ENCODE results near the gene ITPR2. TPM values are rescaled to one million over a fixed set of nuclear protein-coding genes. Genes with fewer than 3 reads are reported as not detected.
A peak's percentile ranks its signal among the peaks of the same experiment; 100 is the strongest.

Gene ITPR2
- total and polyA plus RNA-seq, 2 of the 13 experiments (the other 11 are each of a cell fraction or from before 2014, with no cell fraction given), result 31.9 to 81.9 TPM

DNA sequence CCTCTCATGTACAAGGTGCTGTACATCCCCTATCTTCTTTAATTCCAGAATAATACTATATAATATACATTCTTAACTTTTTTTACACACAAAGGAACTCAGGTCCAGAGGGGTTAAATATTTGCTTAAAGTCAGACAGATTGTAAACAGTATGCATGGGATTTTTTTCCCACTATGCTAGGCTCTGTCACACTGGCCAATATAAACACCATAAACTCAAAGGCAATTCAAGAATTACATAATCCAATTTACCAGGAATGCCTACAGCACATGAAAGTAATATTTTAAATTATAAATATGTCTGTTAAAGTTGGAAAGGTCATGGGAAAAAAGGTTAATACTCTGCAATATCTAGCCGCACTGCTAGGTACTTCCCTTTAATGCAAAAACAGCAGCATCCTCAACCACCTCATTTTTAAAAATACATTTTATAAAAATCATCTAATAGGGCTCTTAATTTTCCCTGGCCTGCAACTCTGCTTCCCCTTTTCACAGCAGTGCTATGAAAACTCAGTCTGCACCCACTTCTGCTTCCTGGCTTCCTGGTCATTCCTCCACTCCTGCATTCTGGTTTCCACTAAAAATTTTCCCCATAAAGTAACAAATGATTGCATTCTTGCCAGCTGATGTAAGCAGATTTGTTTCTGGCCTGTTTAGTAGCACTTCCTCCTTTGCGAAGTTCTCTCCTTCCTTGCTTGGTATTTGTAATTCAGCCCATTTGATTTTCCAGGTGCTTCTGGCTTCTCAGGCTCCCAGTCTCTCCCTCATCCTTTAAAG lies 128.1 kb downstream of the ITPR2 start:
- no peak overlapping the region for H3K4me2 ChIP-seq (ENCODE audit: low read depth, low read length)
- H4K20me1 ChIP-seq (ENCODE audit: insufficient read depth, low read length), result no peaks in the 10 kb centered on the region
- intact Hi-C loops (cut with micrococcal nuclease; ENCODE audit: unreplicated experiment), result no loop called here
- no peak overlapping the region for H3K27ac ChIP-seq (ENCODE audit: extremely low read length, insufficient read depth, low read length)
- peaks cover 19% of the 10 kb centered on the region for H3K4me1 ChIP-seq (ENCODE audit: insufficient read depth, low read length)
- 95% methylated on average over 2 of the region's 2 CpGs for WGBS (ENCODE audit: low lambda C conversion rate)
- ATAC-seq, result no peak; the same call in 2 of the 3 replicates
- H3K9ac ChIP-seq (ENCODE audit: insufficient read depth, low read depth, low read length), result no peak overlapping the region
- no peak for FAIRE-seq
- CTCF ChIA-PET (ENCODE audit: low intra/inter-chr PET ratio, low total read pairs), result no interaction called here
- DNase-seq (ENCODE audit: low spot score), result peak; percentile 20
- POLR2A ChIA-PET, result no interaction called here
- no TSS peak for BruUV-seq (replicated peaks)
- H2AFZ ChIP-seq (ENCODE audit: low read length), result no peak overlapping the region
- H3K4me3 ChIP-seq (replicated peaks in 1 of 3; ENCODE audit: insufficient read depth in 1 of 3, low read depth in 2 of 3, low read length in 3 of 3), result no peak overlapping the region
- in situ Hi-C loops (cut with HindIII; ENCODE audit: extremely low pct_ligation_motif_present, low pct_unique_long_range_greater_than_20kb), result no loop called here
- H3K36me3 ChIP-seq (replicated peaks in 1 of 2; ENCODE audit: control insufficient read depth in 1 of 2, insufficient read depth in 2 of 2, low read length in 2 of 2), result peaks cover 5 to 53% of the 10 kb centered on the region in 2 experiments; a peak in 4 of 5 replicates
- H3K9me3 ChIP-seq (ENCODE audit: low read length), result no peaks in the 10 kb centered on the region
- H3K79me2 ChIP-seq (ENCODE audit: insufficient read depth, low read length), result no peaks in the 10 kb centered on the region
- H3K27me3 ChIP-seq (ENCODE audit: control insufficient read depth in 1 of 2, insufficient read depth in 2 of 2, low read length in 2 of 2), result no peaks in the 10 kb centered on the region
- 0 out of 2 replicates have a peak, but pooled peaks have one; percentile 67 for TF ChIP-seq MIXL1 (CRISPR knock-in tag; IDR thresholded peaks at IDR 0.05)
- TF ChIP-seq, protein P1, sequence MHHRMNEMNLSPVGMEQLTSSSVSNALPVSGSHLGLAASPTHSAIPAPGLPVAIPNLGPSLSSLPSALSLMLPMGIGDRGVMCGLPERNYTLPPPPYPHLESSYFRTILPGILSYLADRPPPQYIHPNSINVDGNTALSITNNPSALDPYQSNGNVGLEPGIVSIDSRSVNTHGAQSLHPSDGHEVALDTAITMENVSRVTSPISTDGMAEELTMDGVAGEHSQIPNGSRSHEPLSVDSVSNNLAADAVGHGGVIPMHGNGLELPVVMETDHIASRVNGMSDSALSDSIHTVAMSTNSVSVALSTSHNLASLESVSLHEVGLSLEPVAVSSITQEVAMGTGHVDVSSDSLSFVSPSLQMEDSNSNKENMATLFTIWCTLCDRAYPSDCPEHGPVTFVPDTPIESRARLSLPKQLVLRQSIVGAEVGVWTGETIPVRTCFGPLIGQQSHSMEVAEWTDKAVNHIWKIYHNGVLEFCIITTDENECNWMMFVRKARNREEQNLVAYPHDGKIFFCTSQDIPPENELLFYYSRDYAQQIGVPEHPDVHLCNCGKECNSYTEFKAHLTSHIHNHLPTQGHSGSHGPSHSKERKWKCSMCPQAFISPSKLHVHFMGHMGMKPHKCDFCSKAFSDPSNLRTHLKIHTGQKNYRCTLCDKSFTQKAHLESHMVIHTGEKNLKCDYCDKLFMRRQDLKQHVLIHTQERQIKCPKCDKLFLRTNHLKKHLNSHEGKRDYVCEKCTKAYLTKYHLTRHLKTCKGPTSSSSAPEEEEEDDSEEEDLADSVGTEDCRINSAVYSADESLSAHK (CRISPR knock-in tag; IDR thresholded peaks at IDR 0.05; ENCODE audit: borderline replicate concordance), result no peak
- TF ChIP-seq, protein P2, sequence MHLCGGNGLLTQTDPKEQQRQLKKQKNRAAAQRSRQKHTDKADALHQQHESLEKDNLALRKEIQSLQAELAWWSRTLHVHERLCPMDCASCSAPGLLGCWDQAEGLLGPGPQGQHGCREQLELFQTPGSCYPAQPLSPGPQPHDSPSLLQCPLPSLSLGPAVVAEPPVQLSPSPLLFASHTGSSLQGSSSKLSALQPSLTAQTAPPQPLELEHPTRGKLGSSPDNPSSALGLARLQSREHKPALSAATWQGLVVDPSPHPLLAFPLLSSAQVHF (CRISPR knock-in tag; IDR thresholded peaks at IDR 0.05), result no peak
- no peak for TF ChIP-seq MED8 (CRISPR knock-in tag; IDR thresholded peaks at IDR 0.05; ENCODE audit: insufficient replicate concordance)
- TF ChIP-seq, protein P3, sequence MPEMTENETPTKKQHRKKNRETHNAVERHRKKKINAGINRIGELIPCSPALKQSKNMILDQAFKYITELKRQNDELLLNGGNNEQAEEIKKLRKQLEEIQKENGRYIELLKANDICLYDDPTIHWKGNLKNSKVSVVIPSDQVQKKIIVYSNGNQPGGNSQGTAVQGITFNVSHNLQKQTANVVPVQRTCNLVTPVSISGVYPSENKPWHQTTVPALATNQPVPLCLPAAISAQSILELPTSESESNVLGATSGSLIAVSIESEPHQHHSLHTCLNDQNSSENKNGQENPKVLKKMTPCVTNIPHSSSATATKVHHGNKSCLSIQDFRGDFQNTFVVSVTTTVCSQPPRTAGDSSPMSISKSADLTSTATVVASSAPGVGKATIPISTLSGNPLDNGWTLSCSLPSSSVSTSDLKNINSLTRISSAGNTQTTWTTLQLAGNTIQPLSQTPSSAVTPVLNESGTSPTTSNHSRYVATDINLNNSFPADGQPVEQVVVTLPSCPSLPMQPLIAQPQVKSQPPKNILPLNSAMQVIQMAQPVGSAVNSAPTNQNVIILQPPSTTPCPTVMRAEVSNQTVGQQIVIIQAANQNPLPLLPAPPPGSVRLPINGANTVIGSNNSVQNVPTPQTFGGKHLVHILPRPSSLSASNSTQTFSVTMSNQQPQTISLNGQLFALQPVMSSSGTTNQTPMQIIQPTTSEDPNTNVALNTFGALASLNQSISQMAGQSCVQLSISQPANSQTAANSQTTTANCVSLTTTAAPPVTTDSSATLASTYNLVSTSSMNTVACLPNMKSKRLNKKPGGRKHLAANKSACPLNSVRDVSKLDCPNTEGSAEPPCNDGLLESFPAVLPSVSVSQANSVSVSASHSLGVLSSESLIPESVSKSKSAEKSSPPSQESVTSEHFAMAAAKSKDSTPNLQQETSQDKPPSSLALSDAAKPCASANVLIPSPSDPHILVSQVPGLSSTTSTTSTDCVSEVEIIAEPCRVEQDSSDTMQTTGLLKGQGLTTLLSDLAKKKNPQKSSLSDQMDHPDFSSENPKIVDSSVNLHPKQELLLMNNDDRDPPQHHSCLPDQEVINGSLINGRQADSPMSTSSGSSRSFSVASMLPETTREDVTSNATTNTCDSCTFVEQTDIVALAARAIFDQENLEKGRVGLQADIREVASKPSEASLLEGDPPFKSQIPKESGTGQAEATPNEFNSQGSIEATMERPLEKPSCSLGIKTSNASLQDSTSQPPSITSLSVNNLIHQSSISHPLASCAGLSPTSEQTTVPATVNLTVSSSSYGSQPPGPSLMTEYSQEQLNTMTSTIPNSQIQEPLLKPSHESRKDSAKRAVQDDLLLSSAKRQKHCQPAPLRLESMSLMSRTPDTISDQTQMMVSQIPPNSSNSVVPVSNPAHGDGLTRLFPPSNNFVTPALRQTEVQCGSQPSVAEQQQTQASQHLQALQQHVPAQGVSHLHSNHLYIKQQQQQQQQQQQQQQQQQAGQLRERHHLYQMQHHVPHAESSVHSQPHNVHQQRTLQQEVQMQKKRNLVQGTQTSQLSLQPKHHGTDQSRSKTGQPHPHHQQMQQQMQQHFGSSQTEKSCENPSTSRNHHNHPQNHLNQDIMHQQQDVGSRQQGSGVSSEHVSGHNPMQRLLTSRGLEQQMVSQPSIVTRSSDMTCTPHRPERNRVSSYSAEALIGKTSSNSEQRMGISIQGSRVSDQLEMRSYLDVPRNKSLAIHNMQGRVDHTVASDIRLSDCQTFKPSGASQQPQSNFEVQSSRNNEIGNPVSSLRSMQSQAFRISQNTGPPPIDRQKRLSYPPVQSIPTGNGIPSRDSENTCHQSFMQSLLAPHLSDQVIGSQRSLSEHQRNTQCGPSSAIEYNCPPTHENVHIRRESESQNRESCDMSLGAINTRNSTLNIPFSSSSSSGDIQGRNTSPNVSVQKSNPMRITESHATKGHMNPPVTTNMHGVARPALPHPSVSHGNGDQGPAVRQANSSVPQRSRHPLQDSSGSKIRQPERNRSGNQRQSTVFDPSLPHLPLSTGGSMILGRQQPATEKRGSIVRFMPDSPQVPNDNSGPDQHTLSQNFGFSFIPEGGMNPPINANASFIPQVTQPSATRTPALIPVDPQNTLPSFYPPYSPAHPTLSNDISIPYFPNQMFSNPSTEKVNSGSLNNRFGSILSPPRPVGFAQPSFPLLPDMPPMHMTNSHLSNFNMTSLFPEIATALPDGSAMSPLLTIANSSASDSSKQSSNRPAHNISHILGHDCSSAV (CRISPR knock-in tag; IDR thresholded peaks at IDR 0.05; ENCODE audit: borderline replicate concordance), result no peak
- no peak for TF ChIP-seq ZNF747 (CRISPR knock-in tag; IDR thresholded peaks at IDR 0.05; ENCODE audit: borderline replicate concordance)
- no peak for TF ChIP-seq FOXA1 (IDR thresholded peaks at IDR 0.05)
- TF ChIP-seq FOXA1 (CRISPR knock-in tag; IDR thresholded peaks at IDR 0.05), result no peak
- TF ChIP-seq, protein P4, sequence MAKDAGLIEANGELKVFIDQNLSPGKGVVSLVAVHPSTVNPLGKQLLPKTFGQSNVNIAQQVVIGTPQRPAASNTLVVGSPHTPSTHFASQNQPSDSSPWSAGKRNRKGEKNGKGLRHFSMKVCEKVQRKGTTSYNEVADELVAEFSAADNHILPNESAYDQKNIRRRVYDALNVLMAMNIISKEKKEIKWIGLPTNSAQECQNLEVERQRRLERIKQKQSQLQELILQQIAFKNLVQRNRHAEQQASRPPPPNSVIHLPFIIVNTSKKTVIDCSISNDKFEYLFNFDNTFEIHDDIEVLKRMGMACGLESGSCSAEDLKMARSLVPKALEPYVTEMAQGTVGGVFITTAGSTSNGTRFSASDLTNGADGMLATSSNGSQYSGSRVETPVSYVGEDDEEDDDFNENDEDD (CRISPR knock-in tag; IDR thresholded peaks at IDR 0.05; ENCODE audit: borderline replicate concordance), result no peak
- TF ChIP-seq ZNF652 (CRISPR knock-in tag; IDR thresholded peaks at IDR 0.05; ENCODE audit: borderline replicate concordance, low read depth), result peak; percentile 83; the same call in 1 of the 2 replicates
- peak; percentile 33; the same call in 1 of the 2 replicates for TF ChIP-seq FOXA3 (CRISPR knock-in tag; IDR thresholded peaks at IDR 0.05)
